ENCODE measurements around the gene CLMN. TPM values are rescaled to one million over a fixed set of nuclear protein-coding genes. Genes with fewer than 3 reads are reported as not detected.
A peak's percentile ranks its signal among the peaks of the same experiment; 100 is the strongest.

CLMN gene
- total RNA-seq, 1 donor from 2014 or later: 0.26 TPM

GRCh38 chr14:95341564-95341963 is 21.9 kb upstream of the CLMN start:
- no peak for DNase-seq (ENCODE audit: low read depth in 2 of 2)

- DNase-seq (ENCODE audit: low read depth in 2 of 2): no peak
Observed at GRCh38 chr14:95341115-95341514, 21.4 kb upstream of the CLMN start.

GRCh38 chr14:95340201-95340697 is 20.5 kb upstream of the CLMN start:
- DNase-seq (ENCODE audit: low read depth in 2 of 2): peak in 1 of 2 donors; percentile 13

- no peak for DNase-seq (ENCODE audit: low read depth in 2 of 2)
Observed at GRCh38 chr14:95339301-95339865, 19.7 kb upstream of the CLMN start.

- no peak for DNase-seq (ENCODE audit: low read depth in 2 of 2)
Observed at GRCh38 chr14:95338436-95338835, 18.7 kb upstream of the CLMN start.

GRCh38 chr14:95337041-95337595 is 17.4 kb upstream of the CLMN start:
- no peak for DNase-seq (ENCODE audit: low read depth in 2 of 2)

- no peak for DNase-seq (ENCODE audit: low read depth in 2 of 2)
Observed at GRCh38 chr14:95336192-95336760, 16.6 kb upstream of the CLMN start.

- DNase-seq (ENCODE audit: low read depth in 2 of 2): no peak
Observed at GRCh38 chr14:95335071-95335470, 15.4 kb upstream of the CLMN start.

- DNase-seq (ENCODE audit: low read depth in 2 of 2): no peak
Observed at GRCh38 chr14:95334044-95334443, 14.3 kb upstream of the CLMN start.

GRCh38 chr14:95332641-95333040 is 12.9 kb upstream of the CLMN start:
- no peak for DNase-seq (ENCODE audit: low read depth in 2 of 2)

- DNase-seq (ENCODE audit: low read depth in 2 of 2): no peak
Observed at GRCh38 chr14:95331708-95332408, 12.2 kb upstream of the CLMN start.

- DNase-seq (ENCODE audit: low read depth in 2 of 2): no peak
Observed at GRCh38 chr14:95330591-95331370, 11.1 kb upstream of the CLMN start.

- DNase-seq (ENCODE audit: low read depth in 2 of 2): no peak
Observed at GRCh38 chr14:95329941-95330340, 10.2 kb upstream of the CLMN start.

- DNase-seq (ENCODE audit: low read depth in 2 of 2): no peak
Observed at GRCh38 chr14:95328729-95329503, 9.2 kb upstream of the CLMN start.

GRCh38 chr14:95327558-95328374 is 8.1 kb upstream of the CLMN start:
- DNase-seq (ENCODE audit: low read depth in 2 of 2): no peak

GRCh38 chr14:95326987-95327386 is 7.3 kb upstream of the CLMN start:
- DNase-seq (ENCODE audit: low read depth in 2 of 2): no peak

- no peak for DNase-seq (ENCODE audit: low read depth in 2 of 2)
Observed at GRCh38 chr14:95323917-95324316, 4.2 kb upstream of the CLMN start.

- DNase-seq (ENCODE audit: low read depth in 2 of 2): no peak
Observed at GRCh38 chr14:95323361-95323760, 3.7 kb upstream of the CLMN start.

- DNase-seq (ENCODE audit: low read depth in 2 of 2): no peak
Observed at GRCh38 chr14:95322651-95323050, 2.9 kb upstream of the CLMN start.

Measured in dermis microvascular lymphatic vessel endothelial cell (primary cell).